Fibroblast of pulmonary artery (primary cell): ENCODE results near the gene DICER1.

ENCODE experiments used
- DNase-seq: peaks from one replicate; pipeline ENCODE4 v3.0.0-alpha.2; 2010; ENCODE audit warnings: low read depth
- H3K4me3 ChIP-seq: replicated peaks from 2 replicates; pipeline ENCODE4 v1.5.1; 2011; ENCODE audit warnings: low read depth, mild to moderate bottlenecking, control low read depth, low read length, moderate library complexity
- CTCF ChIP-seq: IDR thresholded peaks from 2 replicates; pipeline ENCODE4 v1.5.1; 2011; ENCODE audit warnings: mild to moderate bottlenecking, control low read depth, low read length, inconsistent platforms; ENCODE audit errors: missing control alignments

Gene DICER1

DNA sequence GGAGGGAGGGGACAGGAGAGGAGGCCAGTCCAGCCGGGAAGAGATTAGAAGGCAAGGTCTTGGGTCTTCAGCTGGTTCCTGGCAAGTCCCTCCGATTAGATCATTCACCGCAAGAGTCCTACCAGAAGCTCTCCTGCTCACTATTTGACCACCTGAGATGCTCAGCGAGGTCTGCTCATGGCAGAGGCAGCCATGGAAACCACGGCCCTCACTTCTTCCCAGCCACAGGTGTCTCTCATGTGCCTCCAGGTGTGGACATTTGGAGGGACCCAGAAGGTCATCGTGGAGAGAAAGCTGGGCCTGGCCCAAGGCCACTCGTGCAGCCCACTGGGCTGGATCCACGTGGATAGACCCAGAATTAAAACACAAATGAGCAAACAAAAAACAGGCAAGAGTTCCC is 99.5 kb downstream of the DICER1 start:
- no peak overlapping the region for H3K4me3 ChIP-seq
- no peak for DNase-seq
- no peak for TF ChIP-seq CTCF

GRCh38 chr14:95057147-95057546 is 100.2 kb downstream of the DICER1 start:
- no peak for DNase-seq
- H3K4me3 ChIP-seq, result no peak overlapping the region
- no peak for TF ChIP-seq CTCF

DNA sequence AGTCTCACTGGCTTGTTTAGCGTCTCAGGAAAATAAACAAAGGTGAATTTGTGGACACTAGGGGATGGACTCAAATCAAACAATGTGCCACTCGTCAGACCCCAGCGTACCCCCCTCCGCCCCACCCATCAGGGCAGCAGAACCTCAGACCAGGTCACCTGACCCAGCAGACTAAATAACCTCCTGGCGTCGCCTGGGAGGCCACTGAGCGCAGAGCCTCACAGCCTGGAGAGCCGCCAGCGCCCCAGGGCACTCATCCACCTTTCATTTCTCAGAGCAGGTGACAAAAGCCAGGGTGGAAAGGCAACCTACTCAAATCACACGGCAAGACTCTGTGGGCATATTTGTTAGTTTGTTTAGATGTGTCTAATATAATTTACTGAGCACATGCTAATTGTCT is 100.9 kb downstream of the DICER1 start:
- TF ChIP-seq CTCF, result no peak
- H3K4me3 ChIP-seq, result no peak overlapping the region
- no peak for DNase-seq

GRCh38 chr14:95055318-95055717 is 102.0 kb downstream of the DICER1 start:
- H3K4me3 ChIP-seq, result no peak overlapping the region
- no peak for DNase-seq
- TF ChIP-seq CTCF, result no peak

- no peak for DNase-seq
- no peak for TF ChIP-seq CTCF
- H3K4me3 ChIP-seq, result no peak overlapping the region
Measured at GRCh38 chr14:95054346-95055280, 102.7 kb downstream of the DICER1 start.

GRCh38 chr14:95052016-95052585 is 105.2 kb downstream of the DICER1 start:
- no peak for TF ChIP-seq CTCF
- no peak for DNase-seq
- H3K4me3 ChIP-seq, result no peak overlapping the region
